GM12892 (cell line): Measurements from ENCODE around the gene NFIX.

ENCODE experiments used
- POLR2A ChIP-seq: IDR thresholded peaks from 2 replicates; pipeline ENCODE4 v1.6.1; 2011; ENCODE audit warnings: low read depth, low read length, control low read depth
- POLR2AphosphoS5 ChIP-seq: IDR thresholded peaks from 2 replicates; pipeline ENCODE4 v1.6.1; 2011; ENCODE audit warnings: low read depth, low read length, control low read depth

- TF ChIP-seq POLR2AphosphoS5 (no peak), POLR2A (no peak)
These were observed 24.7 kb downstream of the NFIX start for GRCh38 chr19:13020002-13020414.
